Progenitor cell of endocrine pancreas (in vitro differentiated cells): ENCODE measurements around the gene STON1. TPM values are rescaled to one million over a fixed set of nuclear protein-coding genes. Genes with fewer than 3 reads are reported as not detected.
"Not testable (repeated sequence)": the region's sequence is repeated elsewhere in the genome, so short reads cannot be mapped to it uniquely, and the experiment has no call there.

Experiments used
- DNase-seq: peaks from one replicate; pipeline ENCODE4 v3.0.0; 2021; ENCODE audit warnings: low spot score; ENCODE audit not compliant: unreplicated experiment
- H3K27ac Mint-ChIP-seq: 2 replicates; pipeline ENCODE4 v1.8.0; 2021; ENCODE audit warnings: mild to moderate bottlenecking, moderate library complexity, mixed read lengths
- H3K27me3 Mint-ChIP-seq: 2 replicates; pipeline ENCODE4 v1.8.0; 2021; ENCODE audit warnings: mixed read lengths
- H3K36me3 Mint-ChIP-seq: 2 replicates; pipeline ENCODE4 v1.8.0; 2022; ENCODE audit warnings: mixed read lengths; ENCODE audit not compliant: insufficient read depth
- H3K4me1 Mint-ChIP-seq: 2 replicates; pipeline ENCODE4 v1.8.0; 2021; ENCODE audit warnings: low read depth, mixed read lengths
- H3K4me3 Mint-ChIP-seq: 2 replicates; pipeline ENCODE4 v1.8.0; 2021; ENCODE audit warnings: low read depth, mild to moderate bottlenecking, moderate library complexity, mixed read lengths
- H3K9me3 Mint-ChIP-seq: 2 replicates; pipeline ENCODE4 v1.8.0; 2021; ENCODE audit warnings: low read depth, mixed read lengths
- total RNA-seq: library from RNA; stranded (reverse); gene quantifications from 2 replicates; pipeline ENCODE4 v1.2.1, GENCODE V29; 2021
- TF ChIP-seq, protein P1 (sequence below): fragments of 200-600 bp; sonication (generic); IDR thresholded peaks from one replicate; pipeline ENCODE4 v1.5.0; 2021; ENCODE audit warnings: antibody characterized with exemption, mild to moderate bottlenecking; ENCODE audit not compliant: unreplicated experiment

The STON1 gene
- total RNA-seq, 1 donor from 2014 or later, result 8.6 TPM

- Mint-ChIP-seq H3K4me3 (no peak overlapping the region), H3K4me1 (peaks cover 2% of the 10 kb centered on the region), H3K36me3 (no peaks in the 10 kb centered on the region), H3K9me3 (no peaks in the 10 kb centered on the region), H3K27me3 (no peaks in the 10 kb centered on the region), H3K27ac (no peak overlapping the region)
- no peak for DNase-seq
- TF ChIP-seq, protein P1, sequence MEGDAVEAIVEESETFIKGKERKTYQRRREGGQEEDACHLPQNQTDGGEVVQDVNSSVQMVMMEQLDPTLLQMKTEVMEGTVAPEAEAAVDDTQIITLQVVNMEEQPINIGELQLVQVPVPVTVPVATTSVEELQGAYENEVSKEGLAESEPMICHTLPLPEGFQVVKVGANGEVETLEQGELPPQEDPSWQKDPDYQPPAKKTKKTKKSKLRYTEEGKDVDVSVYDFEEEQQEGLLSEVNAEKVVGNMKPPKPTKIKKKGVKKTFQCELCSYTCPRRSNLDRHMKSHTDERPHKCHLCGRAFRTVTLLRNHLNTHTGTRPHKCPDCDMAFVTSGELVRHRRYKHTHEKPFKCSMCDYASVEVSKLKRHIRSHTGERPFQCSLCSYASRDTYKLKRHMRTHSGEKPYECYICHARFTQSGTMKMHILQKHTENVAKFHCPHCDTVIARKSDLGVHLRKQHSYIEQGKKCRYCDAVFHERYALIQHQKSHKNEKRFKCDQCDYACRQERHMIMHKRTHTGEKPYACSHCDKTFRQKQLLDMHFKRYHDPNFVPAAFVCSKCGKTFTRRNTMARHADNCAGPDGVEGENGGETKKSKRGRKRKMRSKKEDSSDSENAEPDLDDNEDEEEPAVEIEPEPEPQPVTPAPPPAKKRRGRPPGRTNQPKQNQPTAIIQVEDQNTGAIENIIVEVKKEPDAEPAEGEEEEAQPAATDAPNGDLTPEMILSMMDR, result no peak
Measured at GRCh38 chr2:48600917-48601316, 71.0 kb downstream of the STON1 start.

DNA sequence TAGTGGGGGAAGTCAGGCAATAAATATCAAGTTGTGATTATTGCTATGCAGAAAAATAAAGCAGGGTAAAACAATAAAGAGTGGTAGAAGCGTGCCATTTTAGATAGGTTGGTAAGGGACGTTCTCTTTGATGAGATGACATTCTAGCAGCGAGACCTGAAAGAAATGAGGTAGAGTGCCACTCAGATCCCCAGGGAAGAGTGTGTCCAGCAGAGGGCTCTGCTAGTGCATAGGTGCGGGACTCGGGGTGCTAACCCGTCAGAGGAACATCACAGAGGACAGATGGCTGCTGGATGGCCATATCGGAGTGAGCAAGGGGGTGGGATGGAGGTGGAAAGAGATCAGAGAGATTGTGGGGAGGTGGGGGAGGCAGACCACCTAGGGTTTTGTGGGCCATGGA lies 71.4 kb downstream of the STON1 start:
- H3K27me3 Mint-ChIP-seq, result no peaks in the 10 kb centered on the region
- H3K4me3 Mint-ChIP-seq, result no peak overlapping the region
- H3K27ac Mint-ChIP-seq, result no peak overlapping the region
- peaks cover 2% of the 10 kb centered on the region for H3K4me1 Mint-ChIP-seq
- H3K36me3 Mint-ChIP-seq, result no peaks in the 10 kb centered on the region
- H3K9me3 Mint-ChIP-seq, result no peaks in the 10 kb centered on the region
- no peak for DNase-seq
- TF ChIP-seq, protein P1, result peak; percentile 51

DNA sequence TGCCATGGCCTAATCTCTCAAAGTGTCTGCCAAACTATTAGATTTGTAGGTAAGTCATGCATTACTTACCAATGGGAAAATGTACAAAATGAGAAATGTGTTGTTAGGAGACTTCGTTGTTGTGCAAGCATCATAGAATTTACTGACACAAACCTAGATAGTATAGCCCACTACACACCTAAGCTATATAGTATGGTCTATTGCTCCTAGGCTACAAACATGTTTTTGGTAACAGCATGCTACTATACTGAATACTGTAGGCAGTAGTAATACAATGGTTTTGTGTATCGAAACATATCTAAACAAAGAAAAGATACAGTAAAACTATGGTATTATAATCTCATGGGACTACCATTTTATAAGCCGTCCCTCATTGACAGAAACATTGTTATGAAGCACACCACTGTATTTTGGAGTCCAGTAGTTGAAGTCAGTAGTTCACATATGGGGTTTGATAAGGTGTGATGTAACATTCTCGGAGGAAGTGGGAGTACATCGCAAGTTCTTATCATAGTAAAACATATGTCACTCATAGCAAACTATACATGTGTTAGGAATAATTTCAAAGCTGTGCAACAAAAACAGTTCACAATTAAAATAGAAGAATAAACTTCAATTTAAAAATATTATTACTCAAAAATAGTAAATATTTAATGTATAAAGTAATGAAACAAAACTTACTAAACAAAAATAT lies 75.7 kb downstream of the STON1 start:
- no peaks in the 10 kb centered on the region for H3K9me3 Mint-ChIP-seq
- no peaks in the 10 kb centered on the region for H3K36me3 Mint-ChIP-seq
- no peaks in the 10 kb centered on the region for H3K27me3 Mint-ChIP-seq
- no peak for DNase-seq
- TF ChIP-seq, protein P1, result no peak
- H3K27ac Mint-ChIP-seq, result no peak overlapping the region
- H3K4me3 Mint-ChIP-seq, result no peak overlapping the region
- H3K4me1 Mint-ChIP-seq, result no peaks in the 10 kb centered on the region

GRCh38 chr2:48607307-48608014 lies 77.5 kb downstream of the STON1 start:
- Mint-ChIP-seq H3K4me1 (no peaks in the 10 kb centered on the region), H3K27me3 (no peaks in the 10 kb centered on the region), H3K27ac (no peak overlapping the region), H3K9me3 (no peaks in the 10 kb centered on the region), H3K4me3 (no peak overlapping the region), H3K36me3 (no peaks in the 10 kb centered on the region)
- DNase-seq, result no peak
- TF ChIP-seq, protein P1, result no peak

- Mint-ChIP-seq H3K9me3 (peaks cover 6% of the 10 kb centered on the region), H3K4me3 (no peak overlapping the region), H3K36me3 (peaks cover 2% of the 10 kb centered on the region), H3K27ac (no peak overlapping the region), H3K4me1 (no peaks in the 10 kb centered on the region), H3K27me3 (no peaks in the 10 kb centered on the region)
- TF ChIP-seq, protein P1, result no peak
- no peak for DNase-seq
Measured at GRCh38 chr2:48613211-48613610, 83.3 kb downstream of the STON1 start.

DNA sequence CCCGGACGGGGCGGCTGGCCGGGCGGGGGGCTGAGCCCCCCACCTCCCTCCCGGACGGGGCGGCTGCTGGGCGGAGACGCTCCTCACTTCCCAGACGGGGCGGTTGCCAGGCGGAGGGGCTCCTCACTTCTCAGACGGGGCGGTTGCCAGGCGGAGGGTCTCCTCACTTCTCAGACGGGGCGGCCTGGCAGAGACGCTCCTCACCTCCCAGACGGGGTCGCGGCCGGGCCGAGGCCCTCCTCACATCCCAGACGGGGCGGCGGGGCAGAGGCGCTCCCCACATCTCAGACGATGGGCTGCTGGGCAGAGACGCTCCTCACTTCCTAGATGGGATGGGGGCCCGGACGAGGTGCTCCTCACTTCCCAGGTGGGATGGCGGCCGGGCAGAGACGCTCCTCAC lies 84.6 kb downstream of the STON1 start:
- not testable (repeated sequence) for H3K27ac Mint-ChIP-seq, H3K9me3 Mint-ChIP-seq, H3K4me1 Mint-ChIP-seq, H3K36me3 Mint-ChIP-seq, DNase-seq, H3K27me3 Mint-ChIP-seq, H3K4me3 Mint-ChIP-seq
